Anterior cingulate cortex (tissue), 58 donors: ENCODE data around the gene FKBP7.
"Not testable (repeated sequence)": the region's sequence is repeated elsewhere in the genome, so short reads cannot be mapped to it uniquely, and the experiment has no call there.

Experiments used
- DNase-seq, 58 donors: peaks; one replicate each; lab custom pipeline; 2025; lab: John Stamatoyannopoulos, UW

FKBP7 gene

DNA sequence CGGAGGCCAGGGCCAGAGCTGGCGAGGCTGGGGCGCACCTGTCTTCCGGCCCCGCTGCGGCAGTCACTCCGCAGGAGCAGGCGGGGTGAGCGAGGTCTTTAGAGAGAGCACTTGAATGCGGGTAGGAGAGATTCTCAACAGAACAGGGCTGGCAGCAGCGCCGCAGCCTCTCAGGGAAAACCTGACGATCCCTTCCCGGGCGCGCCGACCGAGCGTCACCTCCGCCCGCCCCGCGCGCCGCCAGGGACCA, 28.0 kb downstream of the FKBP7 start:
- peak in 9 of 58 donors; percentile 36 to 80 (median 61) for DNase-seq

DNA sequence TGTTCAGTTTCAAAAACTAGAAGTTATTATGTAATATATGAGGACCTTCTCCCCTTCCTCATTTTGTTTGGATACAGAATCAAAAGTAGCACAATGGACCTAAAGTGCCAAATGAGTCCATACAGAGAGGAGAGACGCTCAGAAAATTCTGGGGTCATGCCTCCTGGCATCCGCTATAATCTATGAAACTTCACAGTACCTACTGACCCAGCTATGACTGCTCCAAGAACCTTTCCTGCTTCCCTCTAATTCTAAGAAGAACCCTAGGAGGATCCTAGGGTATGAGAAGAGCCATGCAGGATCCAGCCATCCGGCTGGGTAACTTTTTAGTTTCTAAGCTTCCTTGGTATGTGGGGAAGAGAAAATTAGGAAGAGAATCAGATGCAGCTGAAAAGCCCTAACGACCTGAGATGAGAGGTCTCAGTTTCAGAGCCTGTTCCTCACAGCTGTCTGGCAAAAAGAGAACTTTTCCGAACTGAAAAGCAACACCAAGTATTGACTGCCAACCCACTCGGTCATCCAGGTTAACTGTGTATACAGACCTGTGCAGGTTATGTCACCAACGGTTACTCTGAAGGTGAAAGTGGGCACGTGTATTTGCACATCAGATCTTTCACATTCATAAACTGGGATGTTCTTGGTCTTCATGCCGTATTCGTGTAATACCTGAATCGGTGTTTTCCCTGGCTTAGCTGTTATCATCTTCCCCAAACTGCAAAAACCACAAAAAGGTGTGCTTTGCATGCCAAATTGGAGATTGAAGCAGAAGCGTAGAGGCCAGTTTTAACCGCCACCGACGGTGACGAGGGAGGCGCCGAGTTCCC, 28.5 kb downstream of the FKBP7 start:
- peak in 6 of 58 donors; percentile 10 to 61 (median 24) for DNase-seq

DNA sequence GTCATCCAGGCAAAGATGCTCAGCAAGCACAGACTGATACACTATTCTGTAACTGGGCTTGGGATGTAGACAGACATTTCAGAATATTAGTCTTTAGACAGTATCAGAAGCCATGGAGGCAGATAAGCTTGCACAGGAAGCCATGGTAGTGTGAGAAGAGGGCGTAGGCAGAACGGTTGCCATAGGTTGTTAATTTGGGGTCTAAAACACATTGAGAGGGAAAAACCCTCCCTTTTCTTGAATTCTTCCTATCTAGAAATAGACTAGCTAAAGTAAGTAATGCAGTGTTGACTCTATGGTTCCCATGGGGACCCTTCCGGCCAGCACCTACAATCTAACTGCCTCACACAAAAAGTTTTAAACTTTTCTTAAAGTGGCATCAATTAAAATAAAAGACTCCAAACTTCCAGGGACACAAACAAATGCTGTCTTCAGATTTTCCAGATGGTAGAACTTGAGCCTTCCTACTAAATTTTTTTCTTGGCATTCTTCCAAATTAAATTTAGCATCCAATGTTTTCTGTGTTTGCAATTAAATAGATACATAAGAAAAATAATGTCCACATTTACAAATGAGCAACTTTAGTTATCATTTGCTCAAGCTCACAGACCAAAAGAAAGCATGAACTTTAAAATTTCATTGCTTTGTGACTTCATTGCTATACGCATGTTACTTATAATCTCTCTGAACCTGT, 29.3 kb downstream of the FKBP7 start:
- DNase-seq, result no peak

DNA sequence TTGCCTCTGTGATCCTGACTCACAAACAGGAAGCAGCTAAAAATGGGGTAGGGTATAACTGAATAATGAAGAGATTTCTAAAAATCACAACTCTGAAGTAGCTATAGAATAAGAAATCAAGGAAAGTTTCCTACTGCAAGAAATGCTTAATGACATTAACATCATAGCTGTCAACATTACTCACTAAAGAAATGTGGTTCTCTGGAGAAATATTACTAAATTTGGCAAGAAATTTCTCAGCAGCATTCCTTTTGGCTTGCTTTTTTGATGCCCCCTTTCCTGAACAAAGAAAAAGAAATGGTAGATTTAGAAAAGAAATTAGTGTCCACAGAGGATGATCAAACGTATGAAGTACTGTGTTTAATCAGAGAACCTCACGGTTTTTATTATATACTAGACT, 37.0 kb downstream of the FKBP7 start:
- no peak for DNase-seq

DNA sequence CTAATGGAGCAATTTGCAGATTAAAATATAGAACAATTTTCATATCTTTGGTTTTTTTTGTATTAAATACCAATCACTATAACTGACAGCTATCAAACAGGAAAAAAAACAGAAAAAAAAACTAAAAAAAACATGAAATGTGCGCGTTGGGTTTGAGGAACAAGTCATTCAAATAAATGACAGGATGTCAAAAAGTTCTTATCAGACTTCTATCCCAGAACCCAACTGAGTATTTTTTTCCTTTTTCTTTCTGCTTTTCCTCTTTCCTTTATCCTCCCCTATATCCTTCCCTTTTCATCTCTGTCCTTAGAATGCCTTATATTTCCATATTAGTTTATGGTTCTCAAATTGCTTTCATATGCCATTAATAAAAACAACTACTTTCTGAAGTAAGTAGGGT, 41.7 kb downstream of the FKBP7 start:
- DNase-seq, result no peak

DNA sequence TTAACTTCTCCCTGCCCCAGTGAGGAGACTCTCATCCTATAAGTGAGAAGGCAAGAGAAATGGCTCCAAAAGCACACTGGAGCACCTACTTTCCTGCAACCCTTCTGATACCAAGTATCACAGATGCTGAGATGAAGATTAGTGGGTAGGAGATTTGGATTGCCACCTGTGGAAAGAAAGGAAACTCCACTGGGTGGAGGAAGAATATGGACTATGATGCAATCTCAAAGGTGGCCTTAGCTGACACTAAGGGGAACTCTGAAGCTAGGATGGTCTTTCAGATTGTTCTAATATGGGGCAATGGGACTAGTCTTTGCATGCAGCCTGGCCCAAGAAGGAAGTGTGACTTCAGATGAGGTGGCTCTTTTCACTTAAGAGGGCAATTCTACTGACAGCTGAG, 49.1 kb downstream of the FKBP7 start:
- DNase-seq, result no peak

DNA sequence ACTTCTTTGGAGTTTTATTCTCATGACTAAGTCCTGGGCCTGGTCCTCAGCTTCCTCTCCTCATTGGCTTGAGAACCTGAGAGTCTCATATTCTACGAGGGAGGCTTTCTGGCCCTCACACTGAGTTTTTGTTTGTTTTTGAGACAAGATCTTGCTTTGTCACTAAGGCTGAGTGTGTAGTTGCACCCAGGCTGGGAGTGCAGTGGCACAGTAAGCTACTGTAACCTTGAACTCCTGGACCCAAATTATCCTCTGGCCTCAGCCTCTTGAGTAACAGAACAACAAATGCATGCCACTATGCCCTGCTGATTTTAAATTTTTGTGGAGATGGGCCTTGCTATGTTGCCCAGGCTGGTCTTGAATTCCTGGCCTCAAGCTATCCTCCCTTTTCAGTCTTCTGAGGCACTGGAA, 50.0 kb downstream of the FKBP7 start:
- no peak for DNase-seq

DNA sequence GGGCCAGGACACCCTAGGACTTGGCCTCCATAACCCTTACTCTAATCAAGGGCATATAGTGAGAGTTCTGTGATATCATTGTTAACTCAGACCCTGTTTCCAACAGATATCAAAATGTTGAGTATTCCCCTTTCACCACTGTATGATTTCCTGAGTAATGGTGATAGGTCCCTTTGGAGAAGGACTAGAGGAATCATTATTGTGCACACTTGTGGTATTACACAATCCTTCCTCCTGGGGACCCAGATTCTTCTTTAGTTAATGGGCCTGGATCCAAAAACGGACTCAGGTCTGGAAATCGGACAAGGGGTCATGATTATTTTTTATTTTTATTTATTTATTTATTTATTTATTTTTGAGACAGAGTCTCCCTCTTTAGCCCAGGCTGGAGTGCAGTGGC, 50.9 kb downstream of the FKBP7 start:
- no peak for DNase-seq

DNA sequence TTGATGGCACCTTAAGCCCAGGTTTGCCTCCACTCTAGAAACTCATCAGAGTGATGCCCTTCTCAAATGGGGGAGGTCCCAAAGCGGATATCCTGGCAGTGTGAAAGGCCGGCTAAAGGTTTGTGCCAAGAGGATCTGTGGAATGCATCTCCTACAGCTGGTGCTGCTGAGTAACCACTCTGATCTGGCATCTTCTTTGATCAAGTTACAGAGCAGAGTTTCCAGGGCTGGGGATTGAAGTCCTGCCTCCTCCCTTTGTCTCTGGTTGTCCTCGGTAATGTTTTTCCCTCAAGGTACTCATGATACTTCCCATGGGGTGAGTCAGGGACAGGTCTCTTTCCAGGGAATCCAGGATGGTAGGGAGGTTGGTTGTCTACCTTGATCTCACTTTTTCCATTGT, 52.0 kb downstream of the FKBP7 start:
- DNase-seq, result no peak

DNA sequence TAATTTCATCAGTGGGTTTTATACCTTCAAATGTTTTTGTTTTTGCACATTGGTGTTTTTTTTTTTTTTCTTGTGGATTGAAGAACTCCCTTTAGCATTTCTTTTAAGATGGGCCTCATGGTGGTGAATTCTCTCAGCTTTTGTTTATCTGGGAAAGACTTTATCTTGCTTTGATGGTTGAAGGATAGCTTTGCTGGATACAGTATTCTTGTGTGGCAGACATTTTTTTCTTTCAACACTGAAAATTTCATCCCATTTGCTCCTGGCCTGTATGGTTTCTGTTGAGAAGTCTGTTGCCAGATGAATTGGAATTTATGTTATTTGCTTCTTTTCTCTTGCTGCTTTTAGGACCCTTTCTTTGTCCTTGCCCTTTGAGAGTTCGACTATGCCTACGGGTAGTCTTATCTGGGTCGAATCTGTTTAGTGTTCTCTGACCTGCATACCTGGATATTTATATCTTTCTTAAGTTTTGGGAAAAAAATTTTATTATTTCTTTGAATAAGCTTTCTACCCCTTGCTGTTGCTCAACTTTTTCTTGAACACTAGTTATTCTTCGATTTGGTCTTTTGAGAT, 53.1 kb downstream of the FKBP7 start:
- DNase-seq, result no peak

DNA sequence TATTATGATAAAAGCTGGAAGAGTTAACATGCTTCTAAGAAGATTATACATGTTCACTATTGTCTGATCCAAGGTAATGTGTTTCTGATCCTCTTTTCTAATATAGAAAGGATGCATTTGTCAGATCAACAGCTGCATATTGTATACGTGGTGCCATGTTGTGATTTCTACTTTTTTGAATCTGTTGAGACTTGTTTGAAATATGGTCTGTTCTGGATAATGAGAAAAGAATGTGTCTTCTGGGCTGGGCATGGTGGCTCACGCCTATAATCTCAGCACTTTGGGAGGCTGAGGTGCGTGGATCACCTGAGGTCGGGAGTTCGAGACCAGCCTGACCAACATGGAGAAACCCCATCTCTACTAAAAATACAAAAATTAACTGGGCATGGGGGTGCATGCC, 54.7 kb downstream of the FKBP7 start:
- DNase-seq, result not testable (repeated sequence)

DNA sequence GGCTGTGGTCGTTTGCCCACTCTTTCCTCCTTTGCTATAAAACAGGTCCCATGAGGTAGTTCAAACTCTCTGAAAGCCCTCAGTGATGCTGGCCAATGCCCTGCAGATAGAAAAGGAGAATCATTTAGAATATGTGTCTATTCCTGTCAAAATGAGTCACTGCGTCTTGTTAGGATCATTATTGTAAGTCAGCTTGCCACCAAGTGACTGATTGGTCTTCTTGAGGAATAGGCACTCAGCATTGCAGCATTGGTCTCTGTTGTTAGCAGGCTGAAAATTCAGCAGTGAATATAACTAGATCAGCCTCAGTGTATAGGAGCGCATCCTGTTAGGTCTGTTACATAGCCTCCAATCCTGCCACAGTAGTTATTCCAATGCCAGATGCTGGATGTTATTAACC, 56.3 kb downstream of the FKBP7 start:
- no peak for DNase-seq

DNA sequence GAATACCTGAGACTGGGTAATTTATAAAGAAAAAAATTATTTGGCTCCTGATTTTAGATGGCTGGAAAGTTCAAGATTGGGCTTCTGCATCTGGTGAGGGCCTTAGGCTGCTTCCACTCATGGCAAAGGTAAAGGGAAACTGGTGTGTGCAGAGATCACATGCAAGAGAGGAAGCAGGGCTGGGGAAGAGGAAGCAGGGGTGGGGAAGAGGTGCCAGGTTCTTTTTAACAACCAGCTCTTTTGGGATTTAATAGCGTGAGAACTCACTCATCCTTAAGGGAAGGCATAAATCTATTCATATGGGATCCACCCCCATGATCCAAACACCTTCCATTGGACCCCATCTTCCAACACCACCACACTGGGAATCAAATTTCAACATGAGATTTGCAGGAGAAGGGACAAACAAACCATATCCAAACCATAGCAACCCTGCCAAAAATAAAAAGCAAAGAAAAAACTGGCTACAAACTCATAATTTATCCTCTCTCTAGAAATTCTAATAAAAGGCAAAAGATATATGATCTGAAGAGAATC, 57.9 kb downstream of the FKBP7 start:
- DNase-seq, result no peak

DNA sequence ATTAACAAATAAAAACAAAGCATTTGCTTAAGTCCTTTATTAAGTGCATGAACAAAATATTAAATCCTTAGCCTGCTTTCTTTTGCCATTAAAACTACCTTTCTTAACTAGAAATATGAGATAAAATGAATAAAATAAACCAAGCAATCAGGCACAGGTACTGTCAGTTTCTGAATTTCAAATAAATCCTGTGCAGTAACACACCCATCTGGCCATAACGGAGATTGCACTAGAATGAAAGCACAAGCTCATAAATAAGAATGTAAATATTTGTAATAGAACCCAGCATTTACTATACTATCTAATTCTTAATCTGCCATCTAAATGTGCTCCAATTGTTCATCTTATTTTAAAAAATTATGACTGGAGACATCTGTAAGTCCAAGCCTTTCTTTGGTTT, 59.3 kb downstream of the FKBP7 start:
- DNase-seq, result no peak

DNA sequence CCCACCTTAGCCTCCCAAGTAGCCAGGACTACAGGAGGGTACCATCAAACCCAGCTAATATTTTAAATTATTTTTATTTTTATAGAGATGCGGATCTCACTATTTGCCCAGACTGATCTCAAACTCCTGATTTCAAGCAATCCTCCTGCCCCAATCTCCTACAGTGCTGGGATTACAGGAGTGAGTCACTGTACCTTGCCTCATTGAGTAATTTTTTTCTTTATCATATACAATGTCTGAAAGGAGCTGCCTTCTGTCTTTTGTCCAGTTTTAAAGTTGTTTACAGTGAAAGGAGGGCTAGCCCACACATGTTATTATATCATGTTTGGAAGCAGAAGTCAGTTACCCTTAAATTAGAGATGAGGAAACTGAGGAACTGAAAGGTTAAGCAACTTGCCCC, 60.0 kb downstream of the FKBP7 start:
- no peak for DNase-seq

DNA sequence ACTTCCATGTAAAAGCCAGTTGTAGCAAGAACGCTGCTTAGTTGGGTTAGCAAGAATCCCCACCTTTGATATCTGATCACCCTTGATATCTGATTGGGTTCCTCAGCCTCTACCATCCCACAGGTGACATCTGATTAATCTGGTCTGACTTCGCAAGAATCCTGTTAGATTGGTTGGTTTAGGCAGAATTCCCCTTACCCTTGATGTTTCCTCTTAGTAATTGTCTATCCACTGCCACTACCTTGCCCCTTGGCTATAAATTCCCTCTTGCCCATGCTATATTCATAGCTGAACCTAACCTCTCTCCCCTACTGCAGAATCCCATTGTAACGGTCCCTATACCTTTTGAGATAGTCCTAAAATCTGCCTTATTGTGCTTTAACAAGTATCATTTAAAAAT, 60.5 kb downstream of the FKBP7 start:
- no peak for DNase-seq

DNA sequence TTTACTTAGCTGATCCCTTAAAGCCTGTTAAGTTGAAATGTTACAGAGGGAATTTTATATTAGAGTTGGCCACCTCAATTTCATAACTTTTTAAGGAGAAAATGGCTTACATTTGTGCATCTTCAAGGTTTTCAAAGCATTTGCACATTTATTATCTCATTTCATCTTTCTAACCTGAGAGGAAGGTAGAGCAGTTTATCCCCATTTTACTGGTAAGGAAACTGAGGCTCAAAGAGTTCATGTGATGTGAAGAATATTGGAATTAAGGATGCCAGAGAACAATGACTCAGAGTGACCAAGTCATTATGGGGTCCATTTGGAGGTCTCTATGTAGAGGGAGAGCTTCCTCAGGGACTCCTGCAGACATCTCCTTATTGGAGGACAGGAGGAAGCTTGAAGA, 62.4 kb downstream of the FKBP7 start:
- no peak for DNase-seq

DNA sequence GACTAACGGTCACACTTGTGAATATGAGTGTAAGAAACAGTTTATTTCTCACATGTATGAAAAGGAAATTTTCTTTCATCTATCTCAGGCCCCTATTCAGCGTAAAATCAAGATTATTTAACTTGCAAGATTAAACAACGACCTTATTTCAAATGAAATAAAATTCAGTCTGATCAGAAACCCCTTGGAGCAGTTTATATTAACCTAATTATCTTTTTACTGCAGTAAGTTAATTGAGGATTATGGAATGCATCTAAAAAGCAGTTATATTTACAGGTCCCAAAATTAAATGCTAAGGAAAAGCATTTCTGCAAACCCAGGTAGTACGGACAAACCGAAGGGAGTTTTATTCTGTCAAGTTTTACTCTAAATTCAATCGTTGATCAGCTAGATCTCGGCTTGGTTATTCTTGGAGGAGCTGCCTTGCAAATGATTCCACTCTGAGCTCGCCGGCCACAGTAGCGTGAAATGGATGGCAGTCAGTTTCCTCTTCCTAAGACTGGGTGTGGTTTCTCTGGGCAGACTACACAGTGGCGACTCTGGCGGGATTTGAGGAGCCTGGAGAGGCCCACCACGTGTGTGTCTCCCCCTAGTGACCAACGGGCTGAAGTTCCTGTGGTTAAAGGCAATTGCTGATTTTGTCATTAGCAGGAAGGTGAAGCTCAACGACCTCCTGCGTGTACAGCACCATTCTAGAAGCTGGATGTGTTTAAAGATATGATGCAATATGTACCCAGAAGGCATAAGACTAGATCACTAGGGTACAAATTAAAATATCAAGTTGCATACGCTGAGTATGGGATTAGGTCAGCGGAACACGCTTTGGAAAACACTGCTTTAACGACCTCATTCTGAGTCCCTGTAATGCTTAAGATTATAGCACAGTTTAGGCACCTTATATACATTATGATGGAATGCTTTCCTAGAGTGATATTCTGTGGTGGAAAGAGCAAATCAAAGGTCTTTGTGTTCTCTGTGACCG, 63.8 kb downstream of the FKBP7 start:
- peak; percentile 2 to 88 (median 74) for DNase-seq
